Body of pancreas (tissue), 4 donors: Measurements from ENCODE around the gene DNAJB13.

ENCODE experiments used
- POLR2A ChIP-seq, 3 donors: fragments of 450-650 bp; IDR thresholded peaks; one replicate each; pipeline ENCODE4 v1.6.1; 2016; ENCODE audit warnings: antibody characterized with exemption in 3 of 3, mild to moderate bottlenecking in 2 of 3
- TF ChIP-seq, protein P1 (sequence below), 7 experiments: fragments of 450-650 bp in 4 of 7; fragments of 200-600 bp in 3 of 7; sonication (generic) in 3 of 7; IDR thresholded peaks; one replicate each; pipeline ENCODE4 v1.5.1; 2016 to 2019; ENCODE audit warnings: antibody characterized with exemption in 7 of 7

DNA sequence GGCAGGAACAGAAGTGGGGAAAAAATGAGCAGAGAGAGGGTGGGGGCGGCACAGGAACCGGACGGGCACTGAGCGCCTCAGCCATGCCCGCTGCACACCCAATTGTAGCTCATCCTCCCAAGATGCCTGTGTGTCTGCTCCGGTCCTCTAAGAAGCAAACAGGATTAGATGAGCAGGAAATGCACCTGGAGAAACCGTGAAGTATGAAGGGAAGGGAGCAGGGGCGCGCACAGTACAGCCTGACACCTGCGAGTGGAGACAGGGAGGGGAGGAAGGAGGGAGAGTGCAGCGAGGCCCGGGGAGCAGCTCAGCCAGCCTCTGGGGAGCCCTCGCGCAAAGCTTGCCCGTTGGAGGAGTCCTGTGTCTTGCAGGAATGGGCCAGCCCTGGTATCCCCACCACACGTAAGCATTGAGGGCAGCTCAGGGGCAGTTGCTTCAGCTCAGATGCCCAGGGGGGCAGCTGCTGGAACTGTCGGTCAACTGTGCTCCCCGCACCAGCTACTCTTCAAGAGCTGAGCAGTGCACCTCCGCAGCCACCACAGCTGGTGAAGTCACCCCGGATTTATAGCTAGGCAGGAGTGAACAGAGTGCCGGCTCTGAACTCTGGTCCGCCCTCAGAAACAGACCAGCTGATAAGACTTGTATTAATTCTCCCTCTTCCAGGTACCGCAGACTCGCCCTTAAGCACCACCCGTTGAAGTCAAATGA lies 7.0 kb downstream of the DNAJB13 start:
- TF ChIP-seq, protein P1, sequence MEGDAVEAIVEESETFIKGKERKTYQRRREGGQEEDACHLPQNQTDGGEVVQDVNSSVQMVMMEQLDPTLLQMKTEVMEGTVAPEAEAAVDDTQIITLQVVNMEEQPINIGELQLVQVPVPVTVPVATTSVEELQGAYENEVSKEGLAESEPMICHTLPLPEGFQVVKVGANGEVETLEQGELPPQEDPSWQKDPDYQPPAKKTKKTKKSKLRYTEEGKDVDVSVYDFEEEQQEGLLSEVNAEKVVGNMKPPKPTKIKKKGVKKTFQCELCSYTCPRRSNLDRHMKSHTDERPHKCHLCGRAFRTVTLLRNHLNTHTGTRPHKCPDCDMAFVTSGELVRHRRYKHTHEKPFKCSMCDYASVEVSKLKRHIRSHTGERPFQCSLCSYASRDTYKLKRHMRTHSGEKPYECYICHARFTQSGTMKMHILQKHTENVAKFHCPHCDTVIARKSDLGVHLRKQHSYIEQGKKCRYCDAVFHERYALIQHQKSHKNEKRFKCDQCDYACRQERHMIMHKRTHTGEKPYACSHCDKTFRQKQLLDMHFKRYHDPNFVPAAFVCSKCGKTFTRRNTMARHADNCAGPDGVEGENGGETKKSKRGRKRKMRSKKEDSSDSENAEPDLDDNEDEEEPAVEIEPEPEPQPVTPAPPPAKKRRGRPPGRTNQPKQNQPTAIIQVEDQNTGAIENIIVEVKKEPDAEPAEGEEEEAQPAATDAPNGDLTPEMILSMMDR (IDR thresholded peaks at IDR 0.05) = no peak
- TF ChIP-seq POLR2A (IDR thresholded peaks at IDR 0.05) = no peak
